Endometrium (tissue), 2 donors: ENCODE results near the gene PXMP4.

Experiments
- FAIRE-seq: peaks from 2 replicates; lab custom pipeline; 2012; peaks lifted over from hg19 to GRCh38; lab: Jason Lieb, UNC
- donor health status: control.
- donor health status: control.

The PXMP4 gene

GRCh38 chr20:33667676-33668465 is 52.2 kb downstream of the PXMP4 start:
- no peak for FAIRE-seq

GRCh38 chr20:33667245-33667675 is 52.9 kb downstream of the PXMP4 start:
- FAIRE-seq, result no peak

GRCh38 chr20:33666293-33667244 is 53.5 kb downstream of the PXMP4 start, which contains the start of gene ACTL10:
Gene ACTL10, plus strand, starts transcription at chr20:33666943. Its CDS starts 555 bp downstream, at chr20:33667498.
- FAIRE-seq, result peak; percentile 96

- FAIRE-seq, result no peak
These were observed 55.4 kb downstream of the PXMP4 start for GRCh38 chr20:33664762-33665144.

- no peak for FAIRE-seq
These were observed 55.9 kb downstream of the PXMP4 start for GRCh38 chr20:33664085-33664761.

- FAIRE-seq, result no peak
These were observed 56.7 kb downstream of the PXMP4 start for GRCh38 chr20:33663161-33664084.

GRCh38 chr20:33662172-33662571 is 57.9 kb downstream of the PXMP4 start, which contains the start of gene C20orf144:
Gene C20orf144, plus strand, starts transcription at chr20:33662327. Its CDS starts 19 bp downstream, at chr20:33662346.
- FAIRE-seq, result no peak

GRCh38 chr20:33660685-33661058 is 59.4 kb downstream of the PXMP4 start:
- FAIRE-seq, result no peak

GRCh38 chr20:33660035-33660684 is 60.0 kb downstream of the PXMP4 start:
- FAIRE-seq, result no peak

- FAIRE-seq, result no peak
These were observed 60.6 kb downstream of the PXMP4 start for GRCh38 chr20:33659341-33660034.

GRCh38 chr20:33658929-33659328 is 61.2 kb downstream of the PXMP4 start:
- no peak for FAIRE-seq

- FAIRE-seq, result no peak
These were observed 61.6 kb downstream of the PXMP4 start for GRCh38 chr20:33658510-33658909.

GRCh38 chr20:33657704-33658095 is 62.4 kb downstream of the PXMP4 start:
- no peak for FAIRE-seq

- no peak for FAIRE-seq
These were observed 63.1 kb downstream of the PXMP4 start for GRCh38 chr20:33656783-33657703.

GRCh38 chr20:33656010-33656782 is 63.9 kb downstream of the PXMP4 start:
- no peak for FAIRE-seq

- FAIRE-seq, result no peak
These were observed 64.9 kb downstream of the PXMP4 start for GRCh38 chr20:33655164-33655563.

- FAIRE-seq, result no peak
These were observed 65.4 kb downstream of the PXMP4 start for GRCh38 chr20:33654680-33655161.
